Measurements from ENCODE around the gene TTC24. TPM values are rescaled to one million over a fixed set of nuclear protein-coding genes. Genes with fewer than 3 reads are reported as not detected.
"Not testable (repeated sequence)": the region's sequence is repeated elsewhere in the genome, so short reads cannot be mapped to it uniquely, and the experiment has no call there.

TTC24 gene
- total RNA-seq, 2 experiments from 2014 or later: 0.38 TPM; not detected in 1

- ChIA-PET POLR2A (no interaction called here), CTCF (interaction anchor here (1.2 kb wide), 1 partner anchor 162 kb away, joined by 3 read pairs; no protein-coding TSS in a partner anchor)
- H3K9me3 Mint-ChIP-seq: no peaks in the 10 kb centered on the region
- peaks cover under 1% of the 10 kb centered on the region for H3K4me1 Mint-ChIP-seq
- no peak for DNase-seq
- H3K27ac Mint-ChIP-seq: no peak overlapping the region
- H3K4me3 Mint-ChIP-seq: no peak overlapping the region
- no peaks in the 10 kb centered on the region for H3K27me3 Mint-ChIP-seq
- H3K36me3 Mint-ChIP-seq (ENCODE audit: low read depth): peaks cover 17% of the 10 kb centered on the region
Measured at GRCh38 chr1:156547434-156547833, 32.1 kb upstream of the TTC24 start.

DNA sequence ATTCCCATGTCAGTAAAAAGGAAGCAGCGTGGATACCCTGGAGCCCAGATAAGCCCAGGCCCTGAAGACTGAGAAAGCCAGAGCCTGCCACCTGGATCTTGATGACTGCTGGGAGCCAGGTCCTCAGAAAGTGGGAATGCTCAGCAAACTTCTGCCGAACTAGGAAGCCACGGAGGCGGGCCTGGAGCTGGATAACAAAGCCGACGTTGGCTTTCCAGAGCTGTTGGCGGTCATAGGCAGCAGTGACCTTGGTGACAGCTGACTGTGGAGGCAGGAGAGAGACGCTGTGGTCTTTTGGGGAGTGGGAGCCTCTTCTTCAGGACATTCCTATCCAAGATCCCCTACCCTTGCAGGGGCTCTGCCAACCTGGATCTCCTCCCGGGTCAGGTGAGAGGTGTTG lies 31.5 kb upstream of the TTC24 start:
- CTCF ChIA-PET: interaction anchor here (1.2 kb wide), 1 partner anchor 162 kb away, joined by 3 read pairs; no protein-coding TSS in a partner anchor
- Mint-ChIP-seq H3K4me1 (peaks cover 2% of the 10 kb centered on the region), H3K36me3 (ENCODE audit: low read depth) (peaks cover 19% of the 10 kb centered on the region), H3K9me3 (no peaks in the 10 kb centered on the region), H3K27ac (no peak overlapping the region), H3K27me3 (no peaks in the 10 kb centered on the region), H3K4me3 (no peak overlapping the region)
- POLR2A ChIA-PET: no interaction called here
- no peak for DNase-seq

DNA sequence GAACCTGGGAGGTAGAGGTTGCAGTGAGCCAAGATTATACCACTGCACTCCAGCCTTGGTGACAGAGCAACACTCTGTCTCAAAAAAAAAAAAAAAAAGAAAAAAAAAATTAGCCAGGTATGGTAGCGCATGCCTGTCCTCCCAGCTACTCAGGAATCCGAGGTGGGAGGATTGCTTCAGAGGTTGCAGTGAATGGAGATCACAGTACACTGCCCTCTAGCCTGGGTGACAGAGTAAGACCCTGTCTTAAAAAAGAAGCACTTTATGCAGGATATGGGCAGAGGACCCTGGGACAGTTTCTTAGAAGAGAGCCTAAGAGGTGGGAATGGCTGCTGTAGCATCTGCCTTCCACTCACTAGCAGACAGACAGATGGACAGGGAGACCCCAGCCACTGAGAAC lies 30.1 kb upstream of the TTC24 start:
- CTCF ChIA-PET: interaction anchor here (1.5 kb wide), 1 partner anchor 69 kb away, joined by 3 read pairs; no protein-coding TSS in a partner anchor
- POLR2A ChIA-PET: no interaction called here
- Mint-ChIP-seq H3K36me3 (ENCODE audit: low read depth) (peaks cover 21% of the 10 kb centered on the region), H3K9me3 (no peaks in the 10 kb centered on the region), H3K4me3 (no peak overlapping the region), H3K4me1 (peaks cover 7% of the 10 kb centered on the region), H3K27me3 (no peaks in the 10 kb centered on the region), H3K27ac (no peak overlapping the region)
- no peak for DNase-seq

DNA sequence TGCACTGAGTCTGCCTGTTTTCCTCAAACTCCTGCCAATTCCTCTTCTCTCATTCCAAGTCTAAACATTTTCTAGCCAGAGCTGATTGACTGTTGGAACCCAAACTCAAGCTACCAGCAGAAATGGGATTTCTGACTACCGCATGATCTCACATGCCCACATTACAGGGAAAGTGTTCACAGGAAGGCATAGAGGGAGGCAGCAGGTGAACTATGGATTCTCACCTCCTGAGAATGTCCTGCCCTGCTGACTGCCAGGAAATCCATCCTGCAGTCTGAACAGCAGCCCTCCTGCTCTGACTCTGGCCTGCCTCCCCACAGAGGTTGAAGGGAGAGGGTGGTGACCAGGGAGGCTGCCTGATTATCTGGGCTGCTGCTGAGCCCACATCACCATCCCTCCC lies 29.7 kb upstream of the TTC24 start:
- CTCF ChIA-PET: interaction anchor here (1.3 to 1.5 kb wide), 2 partner anchors 48 to 69 kb away, joined by 3 read pairs; no protein-coding TSS in a partner anchor
- Mint-ChIP-seq H3K9me3 (no peaks in the 10 kb centered on the region), H3K4me3 (no peak overlapping the region), H3K36me3 (ENCODE audit: low read depth) (peaks cover 19% of the 10 kb centered on the region), H3K27ac (no peak overlapping the region), H3K4me1 (peaks cover 7% of the 10 kb centered on the region), H3K27me3 (no peaks in the 10 kb centered on the region)
- no peak for DNase-seq
- POLR2A ChIA-PET: no interaction called here

- no peak overlapping the region for H3K4me3 Mint-ChIP-seq
- no peak for DNase-seq
- H3K36me3 Mint-ChIP-seq (ENCODE audit: low read depth): peaks cover 24% of the 10 kb centered on the region
- H3K4me1 Mint-ChIP-seq: peaks cover 7% of the 10 kb centered on the region
- ChIA-PET POLR2A (no interaction called here), CTCF (interaction anchor here (1.3 to 1.5 kb wide), 2 partner anchors 49 to 70 kb away, joined by 3 read pairs; no protein-coding TSS in a partner anchor)
- H3K27ac Mint-ChIP-seq: no peak overlapping the region
- no peaks in the 10 kb centered on the region for H3K27me3 Mint-ChIP-seq
- no peaks in the 10 kb centered on the region for H3K9me3 Mint-ChIP-seq
Measured at GRCh38 chr1:156550346-156550745, 29.2 kb upstream of the TTC24 start.

DNA sequence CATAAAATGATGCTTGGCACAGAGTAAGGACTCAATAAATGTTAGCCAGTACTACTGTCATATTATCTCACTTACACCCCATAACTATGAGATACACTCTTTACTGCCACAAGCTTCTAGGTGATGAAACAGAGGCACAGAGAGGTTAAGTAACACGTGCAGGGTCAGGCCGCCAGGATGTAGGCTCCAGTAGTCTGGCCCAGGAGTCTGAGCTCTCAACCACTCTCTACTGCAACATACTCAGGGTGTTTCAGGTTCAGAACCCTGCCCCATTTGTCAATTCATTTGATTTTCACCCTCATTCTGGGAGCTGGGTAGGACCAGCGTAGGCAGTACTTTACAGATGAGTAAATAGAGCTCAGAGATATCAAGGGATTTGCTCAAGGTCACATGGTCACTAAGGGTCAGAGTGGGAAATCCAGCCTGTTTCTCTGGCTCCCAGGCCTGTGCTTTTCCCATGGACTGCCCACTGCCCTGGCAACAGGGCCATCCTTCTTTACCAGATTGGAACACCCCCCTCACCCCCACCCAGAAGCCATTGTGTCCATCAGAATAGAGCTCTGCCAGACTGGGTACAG lies 28.4 kb upstream of the TTC24 start:
- H3K27ac Mint-ChIP-seq: no peak overlapping the region
- ChIA-PET POLR2A (no interaction called here), CTCF (interaction anchor here (1.3 kb wide), 1 partner anchor 49 kb away, joined by 3 read pairs; no protein-coding TSS in a partner anchor)
- H3K36me3 Mint-ChIP-seq (ENCODE audit: low read depth): peaks cover 26% of the 10 kb centered on the region
- H3K4me1 Mint-ChIP-seq: peaks cover 7% of the 10 kb centered on the region
- H3K9me3 Mint-ChIP-seq: no peaks in the 10 kb centered on the region
- no peak for DNase-seq
- H3K4me3 Mint-ChIP-seq: no peak overlapping the region
- no peaks in the 10 kb centered on the region for H3K27me3 Mint-ChIP-seq

GRCh38 chr1:156551869-156552268 lies 27.7 kb upstream of the TTC24 start:
- H3K36me3 Mint-ChIP-seq (ENCODE audit: low read depth): peaks cover 20% of the 10 kb centered on the region
- H3K27me3 Mint-ChIP-seq: no peaks in the 10 kb centered on the region
- no peaks in the 10 kb centered on the region for H3K9me3 Mint-ChIP-seq
- ChIA-PET POLR2A (no interaction called here), CTCF (no interaction called here)
- H3K27ac Mint-ChIP-seq: no peak overlapping the region
- no peak for DNase-seq
- H3K4me1 Mint-ChIP-seq: peaks cover 7% of the 10 kb centered on the region
- no peak overlapping the region for H3K4me3 Mint-ChIP-seq

GRCh38 chr1:156552518-156552917 lies 27.0 kb upstream of the TTC24 start:
- no peak for DNase-seq
- H3K36me3 Mint-ChIP-seq (ENCODE audit: low read depth): peaks cover 17% of the 10 kb centered on the region
- no peaks in the 10 kb centered on the region for H3K9me3 Mint-ChIP-seq
- H3K27me3 Mint-ChIP-seq: no peaks in the 10 kb centered on the region
- H3K4me1 Mint-ChIP-seq: peaks cover 7% of the 10 kb centered on the region
- no peak overlapping the region for H3K4me3 Mint-ChIP-seq
- POLR2A ChIA-PET: no interaction called here
- no peak overlapping the region for H3K27ac Mint-ChIP-seq
- CTCF ChIA-PET: no interaction called here

- POLR2A ChIA-PET, DNase-seq, H3K4me1 Mint-ChIP-seq, H3K27ac Mint-ChIP-seq, H3K9me3 Mint-ChIP-seq, H3K4me3 Mint-ChIP-seq, H3K27me3 Mint-ChIP-seq, CTCF ChIA-PET: not testable (repeated sequence)
- H3K36me3 Mint-ChIP-seq (ENCODE audit: low read depth): peaks cover 15% of the 10 kb centered on the region
Measured at GRCh38 chr1:156552937-156553336, 26.6 kb upstream of the TTC24 start.

GRCh38 chr1:156553860-156554485 lies 25.6 kb upstream of the TTC24 start:
- no peak for DNase-seq
- Mint-ChIP-seq H3K4me3 (no peak overlapping the region), H3K36me3 (ENCODE audit: low read depth) (peaks cover 15% of the 10 kb centered on the region), H3K27ac (no peak overlapping the region), H3K4me1 (peaks cover 7% of the 10 kb centered on the region), H3K27me3 (no peaks in the 10 kb centered on the region), H3K9me3 (no peaks in the 10 kb centered on the region)
- ChIA-PET CTCF (interaction anchor here (0.6 to 1.1 kb wide), 2 partner anchors 58 to 108 kb away, joined by 3 read pairs; no protein-coding TSS in a partner anchor), POLR2A (interaction anchor here (0.8 kb wide), 1 partner anchor 17 kb away, joined by 3 read pairs; no protein-coding TSS in a partner anchor)

DNA sequence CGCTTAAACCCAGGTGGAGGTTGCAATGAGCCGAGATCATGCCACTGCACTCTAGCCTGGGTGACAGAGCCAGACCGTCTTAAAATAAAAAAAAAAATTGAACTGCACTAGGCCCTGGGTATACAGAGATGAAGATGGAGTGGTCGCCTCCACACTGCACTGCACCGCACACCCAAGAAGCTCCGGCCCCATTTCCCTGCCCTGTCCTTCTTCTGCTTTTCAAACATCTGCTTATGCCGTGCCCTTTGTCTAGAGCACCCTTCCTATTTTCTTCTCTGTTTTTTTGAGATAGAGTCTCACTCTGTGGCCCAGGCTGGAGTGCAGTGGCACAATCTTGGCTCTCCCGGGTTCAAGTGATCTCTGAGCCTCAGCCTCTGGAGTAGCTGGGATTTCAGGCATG lies 24.6 kb upstream of the TTC24 start:
- Mint-ChIP-seq H3K27ac (no peak overlapping the region), H3K9me3 (no peaks in the 10 kb centered on the region), H3K27me3 (no peaks in the 10 kb centered on the region), H3K4me3 (no peak overlapping the region), H3K4me1 (peaks cover 7% of the 10 kb centered on the region), H3K36me3 (ENCODE audit: low read depth) (peaks cover 19% of the 10 kb centered on the region)
- ChIA-PET POLR2A (interaction anchor here (0.8 kb wide), 1 partner anchor 16 kb away, joined by 3 read pairs; no protein-coding TSS in a partner anchor), CTCF (interaction anchor here (1.1 kb wide), 1 partner anchor 57 kb away, joined by 3 read pairs; no protein-coding TSS in a partner anchor)
- DNase-seq: no peak

DNA sequence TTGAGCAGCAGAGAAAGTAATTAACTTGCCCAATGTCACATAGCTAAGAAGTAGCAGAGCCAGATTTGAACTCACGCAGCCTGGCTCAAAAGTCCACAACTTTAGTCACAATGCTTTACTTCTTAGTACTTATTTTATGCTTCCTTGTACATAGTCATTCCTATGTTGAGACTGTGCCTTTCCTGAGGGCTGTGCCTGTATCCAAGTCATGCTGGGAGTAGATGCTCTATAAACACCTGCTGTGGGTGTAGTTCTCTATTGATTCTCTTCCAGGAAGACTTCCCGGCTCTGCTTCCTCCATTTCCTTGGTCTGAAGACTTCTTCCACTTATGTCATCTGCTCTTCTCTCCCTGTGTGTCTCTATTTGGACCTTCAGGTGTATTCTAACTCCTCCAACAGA lies 23.8 kb upstream of the TTC24 start:
- Mint-ChIP-seq H3K4me3 (no peak overlapping the region), H3K27me3 (no peaks in the 10 kb centered on the region), H3K4me1 (peaks cover 7% of the 10 kb centered on the region), H3K27ac (no peak overlapping the region), H3K36me3 (ENCODE audit: low read depth) (peaks cover 19% of the 10 kb centered on the region), H3K9me3 (no peaks in the 10 kb centered on the region)
- no peak for DNase-seq
- ChIA-PET CTCF (interaction anchor here (0.6 kb wide), 1 partner anchor 60 kb away, joined by 3 read pairs; no protein-coding TSS in a partner anchor), POLR2A (interaction anchor here (1.3 kb wide), 1 partner anchor 15 kb away, joined by 4 read pairs; no protein-coding TSS in a partner anchor)

DNA sequence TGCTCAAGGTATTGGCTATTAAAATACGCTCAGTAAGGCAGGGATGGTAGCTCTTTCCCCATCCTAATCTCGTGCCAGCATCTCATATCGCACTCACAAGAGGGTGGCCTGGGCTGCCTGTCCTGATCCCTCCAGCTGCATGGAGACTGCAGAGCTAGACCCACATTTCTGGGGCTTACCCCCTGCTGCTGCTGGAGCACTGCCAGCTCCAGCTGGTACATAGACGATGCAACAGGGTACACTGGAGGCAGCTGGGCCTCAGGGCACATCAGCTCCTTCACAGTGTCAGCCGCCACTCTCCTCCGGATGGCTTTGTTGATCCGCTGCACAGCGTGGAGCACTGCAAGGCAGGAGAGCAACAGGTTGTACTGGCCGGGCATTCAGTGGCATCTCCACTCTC lies 23.2 kb upstream of the TTC24 start:
- no peaks in the 10 kb centered on the region for H3K9me3 Mint-ChIP-seq
- ChIA-PET CTCF (interaction anchor here (0.6 kb wide), 1 partner anchor 61 kb away, joined by 3 read pairs; no protein-coding TSS in a partner anchor), POLR2A (interaction anchor here (1.3 kb wide), 1 partner anchor 15 kb away, joined by 4 read pairs; no protein-coding TSS in a partner anchor)
- H3K4me3 Mint-ChIP-seq: no peak overlapping the region
- peaks cover 7% of the 10 kb centered on the region for H3K4me1 Mint-ChIP-seq
- peaks cover 19% of the 10 kb centered on the region for H3K36me3 Mint-ChIP-seq (ENCODE audit: low read depth)
- H3K27me3 Mint-ChIP-seq: no peaks in the 10 kb centered on the region
- H3K27ac Mint-ChIP-seq: no peak overlapping the region
- DNase-seq: no peak
